Caco-2 (cell line): Measurements from ENCODE around the gene SLC51B. TPM values are rescaled to one million over a fixed set of nuclear protein-coding genes. Genes with fewer than 3 reads are reported as not detected.
A peak's percentile ranks its signal among the peaks of the same experiment; 100 is the strongest.

Experiments
- BruUV-seq: library from RNA; stranded (reverse); fragments of 400-500 nt; replicated peaks from 2 replicates; lab custom pipeline; 2021; lab: Mats Ljungman, UMichigan
- CTCF ChIA-PET: fragments of 300-600 bp; sonication (Branson Sonifier 250); formaldehyde crosslinking; loops from one replicate; lab custom pipeline; 2022; ENCODE audit warnings: antibody characterized with exemption; lab: Charles Lee
- POLR2A ChIA-PET: fragments of 300-600 bp; sonication (Branson Sonifier 250); formaldehyde crosslinking; loops from one replicate; lab custom pipeline; 2022; ENCODE audit warnings: antibody characterized with exemption; lab: Charles Lee
- DNase-seq, 2 experiments: peaks; one replicate each; pipeline versions ENCODE4 v3.0.0 to v3.0.0-alpha.2; 2020 to 2022
- H3K27me3 ChIP-seq: replicated peaks from 2 replicates; pipeline ENCODE4 v1.6.0; 2011; ENCODE audit warnings: low read length; ENCODE audit not compliant: control insufficient read depth, insufficient read depth
- H3K36me3 ChIP-seq: 2 replicates; pipeline ENCODE4 v1.5.1; 2011; ENCODE audit warnings: low read length; ENCODE audit not compliant: control insufficient read depth, insufficient read depth
- H3K4me1 ChIP-seq: fragments of 250-450 bp; sonication (Bioruptor Pico); 2 replicates; pipeline ENCODE4 v1.5.1; 2020; ENCODE audit warnings: mild to moderate bottlenecking
- H3K4me3 ChIP-seq: 2 replicates; pipeline ENCODE4 v1.5.1; 2011; ENCODE audit warnings: low read depth, mild to moderate bottlenecking, control low read depth, low read length
- H3K9me3 ChIP-seq: fragments of 250-450 bp; sonication (Bioruptor Pico); 2 replicates; pipeline ENCODE4 v1.5.1; 2020; ENCODE audit warnings: mild to moderate bottlenecking, moderate library complexity
- H3K27ac Mint-ChIP-seq: one replicate; pipeline ENCODE4 v1.8.0; 2022; ENCODE audit warnings: mixed read lengths; ENCODE audit not compliant: unreplicated experiment
- H3K27me3 Mint-ChIP-seq: one replicate; pipeline ENCODE4 v1.8.0; 2022; ENCODE audit warnings: mixed read lengths; ENCODE audit not compliant: insufficient read depth, unreplicated experiment
- H3K36me3 Mint-ChIP-seq: one replicate; pipeline ENCODE4 v1.8.0; 2022; ENCODE audit warnings: mild to moderate bottlenecking, mixed read lengths; ENCODE audit not compliant: insufficient read depth, unreplicated experiment
- H3K4me1 Mint-ChIP-seq: one replicate; pipeline ENCODE4 v1.8.0; 2022; ENCODE audit warnings: low read depth, mixed read lengths; ENCODE audit not compliant: unreplicated experiment
- H3K4me3 Mint-ChIP-seq: one replicate; pipeline ENCODE4 v1.8.0; 2022; ENCODE audit warnings: mild to moderate bottlenecking, moderate library complexity, mixed read lengths; ENCODE audit not compliant: unreplicated experiment
- H3K9me3 Mint-ChIP-seq: one replicate; pipeline ENCODE4 v1.8.0; 2022; ENCODE audit warnings: mixed read lengths; ENCODE audit not compliant: unreplicated experiment
- intact Hi-C: fragments of 100-400 bp; cut with micrococcal nuclease; formaldehyde crosslinking; loops from one replicate; pipeline ENCODE4 v1.10.0; 2022; ENCODE audit not compliant: unreplicated experiment
- total RNA-seq: library from RNA; stranded (reverse); gene quantifications from 2 replicates; pipeline ENCODE4 v1.2.3, GENCODE V29; 2022
- TF ChIP-seq, protein P1 (sequence below), 2 experiments: fragments of 200-600 bp in 1 of 2; IDR thresholded peaks; 1 replicate in 1 of 2; 2 replicates in 1 of 2; pipeline versions ENCODE4 v1.5.1 to v1.8.0; 2011 to 2022; ENCODE audit warnings: antibody characterized with exemption in 1 of 2, control low read depth in 1 of 2, inconsistent platforms in 1 of 2, low read depth in 1 of 2, low read length in 1 of 2, mild to moderate bottlenecking in 1 of 2, moderate library complexity in 1 of 2; ENCODE audit not compliant: insufficient read depth in 1 of 2, severe bottlenecking in 1 of 2, unreplicated experiment in 1 of 2

Gene SLC51B
- total RNA-seq, 1 experiment from 2014 or later: 15.4 TPM

DNA sequence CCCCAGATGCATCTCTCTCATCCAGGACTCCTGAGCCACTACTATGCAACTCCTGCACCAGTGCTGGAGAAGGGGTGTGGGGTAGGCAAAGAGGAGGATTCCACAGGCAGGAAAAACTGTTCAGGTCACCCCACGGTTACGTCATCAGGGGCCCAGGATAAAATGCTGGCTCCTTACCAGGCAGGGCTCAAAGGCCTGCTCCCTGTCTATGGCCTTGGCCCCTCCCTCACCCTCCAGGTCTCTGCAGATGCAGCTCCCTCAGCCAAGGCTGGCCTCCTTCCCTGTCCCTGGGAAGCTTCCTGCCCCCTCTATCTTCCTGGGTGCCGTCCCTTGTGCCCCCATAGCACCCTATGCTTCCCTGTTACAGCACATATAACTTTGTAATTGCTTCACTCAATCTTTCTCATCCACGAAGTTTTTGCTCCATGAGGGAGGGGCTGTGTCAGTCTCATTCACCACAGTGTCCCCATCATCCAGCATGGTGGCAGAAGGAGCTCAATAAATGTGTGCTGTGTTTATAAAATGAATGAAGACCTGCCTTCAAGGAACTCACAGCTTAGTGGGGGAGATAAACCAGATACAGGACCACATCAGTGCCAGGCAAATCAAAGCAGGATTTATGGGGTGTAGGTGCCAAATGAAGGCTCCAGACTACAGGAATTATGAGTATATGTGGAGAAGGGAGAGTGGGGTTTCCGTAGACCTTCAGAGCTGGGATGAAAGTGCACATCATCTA lies 50.0 kb downstream of the SLC51B start:
- H3K4me1 ChIP-seq: peaks cover 26% of the 10 kb centered on the region
- H3K9me3 Mint-ChIP-seq: no peaks in the 10 kb centered on the region
- H3K4me3 Mint-ChIP-seq: no peak overlapping the region
- intact Hi-C loops: no loop called here
- H3K36me3 ChIP-seq: no peaks in the 10 kb centered on the region
- CTCF ChIA-PET: interaction anchor here (0.8 to 1.8 kb wide), 2 partner anchors 8 to 61 kb away, joined by 4 to 7 read pairs; no protein-coding TSS in a partner anchor
- no peaks in the 10 kb centered on the region for H3K27me3 ChIP-seq
- H3K4me3 ChIP-seq: no peak overlapping the region
- DNase-seq: peak; percentile 29 to 58
- no peaks in the 10 kb centered on the region for H3K27me3 Mint-ChIP-seq
- POLR2A ChIA-PET: interaction anchor here (0.8 kb wide), 1 partner anchor 41 kb away, joined by 3 read pairs; no protein-coding TSS in a partner anchor
- H3K36me3 Mint-ChIP-seq: peaks cover 6% of the 10 kb centered on the region
- TF ChIP-seq, protein P1, sequence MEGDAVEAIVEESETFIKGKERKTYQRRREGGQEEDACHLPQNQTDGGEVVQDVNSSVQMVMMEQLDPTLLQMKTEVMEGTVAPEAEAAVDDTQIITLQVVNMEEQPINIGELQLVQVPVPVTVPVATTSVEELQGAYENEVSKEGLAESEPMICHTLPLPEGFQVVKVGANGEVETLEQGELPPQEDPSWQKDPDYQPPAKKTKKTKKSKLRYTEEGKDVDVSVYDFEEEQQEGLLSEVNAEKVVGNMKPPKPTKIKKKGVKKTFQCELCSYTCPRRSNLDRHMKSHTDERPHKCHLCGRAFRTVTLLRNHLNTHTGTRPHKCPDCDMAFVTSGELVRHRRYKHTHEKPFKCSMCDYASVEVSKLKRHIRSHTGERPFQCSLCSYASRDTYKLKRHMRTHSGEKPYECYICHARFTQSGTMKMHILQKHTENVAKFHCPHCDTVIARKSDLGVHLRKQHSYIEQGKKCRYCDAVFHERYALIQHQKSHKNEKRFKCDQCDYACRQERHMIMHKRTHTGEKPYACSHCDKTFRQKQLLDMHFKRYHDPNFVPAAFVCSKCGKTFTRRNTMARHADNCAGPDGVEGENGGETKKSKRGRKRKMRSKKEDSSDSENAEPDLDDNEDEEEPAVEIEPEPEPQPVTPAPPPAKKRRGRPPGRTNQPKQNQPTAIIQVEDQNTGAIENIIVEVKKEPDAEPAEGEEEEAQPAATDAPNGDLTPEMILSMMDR (IDR thresholded peaks at IDR 0.05; ENCODE audit: insufficient read depth in 1 of 2, low read depth in 1 of 2, low read length in 1 of 2, severe bottlenecking in 1 of 2, unreplicated experiment in 1 of 2): no peak
- H3K27ac Mint-ChIP-seq: peak overlapping the region; percentile 23
- no peaks in the 10 kb centered on the region for H3K9me3 ChIP-seq
- BruUV-seq: no TSS peak
- H3K4me1 Mint-ChIP-seq: peaks cover 7% of the 10 kb centered on the region

GRCh38 chr15:65095747-65096104 lies 50.5 kb downstream of the SLC51B start:
- peaks cover 20% of the 10 kb centered on the region for H3K4me1 ChIP-seq
- DNase-seq: no peak
- Mint-ChIP-seq H3K36me3 (peaks cover 6% of the 10 kb centered on the region), H3K27me3 (no peaks in the 10 kb centered on the region), H3K27ac (no peak overlapping the region), H3K4me1 (peaks cover 7% of the 10 kb centered on the region), H3K9me3 (no peaks in the 10 kb centered on the region), H3K4me3 (no peak overlapping the region)
- no TSS peak for BruUV-seq
- no peak overlapping the region for H3K4me3 ChIP-seq
- POLR2A ChIA-PET: interaction anchor here (0.8 kb wide), 1 partner anchor 41 kb away, joined by 3 read pairs; no protein-coding TSS in a partner anchor
- TF ChIP-seq, protein P1 (IDR thresholded peaks at IDR 0.05; ENCODE audit: insufficient read depth in 1 of 2, low read depth in 1 of 2, low read length in 1 of 2, severe bottlenecking in 1 of 2, unreplicated experiment in 1 of 2): no peak
- no peaks in the 10 kb centered on the region for H3K9me3 ChIP-seq
- intact Hi-C loops: no loop called here
- H3K36me3 ChIP-seq: no peaks in the 10 kb centered on the region; the same call in 1 of the 2 replicates
- no peaks in the 10 kb centered on the region for H3K27me3 ChIP-seq
- CTCF ChIA-PET: interaction anchor here (0.5 to 1.8 kb wide), 3 partner anchors 9 to 62 kb away, joined by 3 to 7 read pairs (median 4); no protein-coding TSS in a partner anchor

DNA sequence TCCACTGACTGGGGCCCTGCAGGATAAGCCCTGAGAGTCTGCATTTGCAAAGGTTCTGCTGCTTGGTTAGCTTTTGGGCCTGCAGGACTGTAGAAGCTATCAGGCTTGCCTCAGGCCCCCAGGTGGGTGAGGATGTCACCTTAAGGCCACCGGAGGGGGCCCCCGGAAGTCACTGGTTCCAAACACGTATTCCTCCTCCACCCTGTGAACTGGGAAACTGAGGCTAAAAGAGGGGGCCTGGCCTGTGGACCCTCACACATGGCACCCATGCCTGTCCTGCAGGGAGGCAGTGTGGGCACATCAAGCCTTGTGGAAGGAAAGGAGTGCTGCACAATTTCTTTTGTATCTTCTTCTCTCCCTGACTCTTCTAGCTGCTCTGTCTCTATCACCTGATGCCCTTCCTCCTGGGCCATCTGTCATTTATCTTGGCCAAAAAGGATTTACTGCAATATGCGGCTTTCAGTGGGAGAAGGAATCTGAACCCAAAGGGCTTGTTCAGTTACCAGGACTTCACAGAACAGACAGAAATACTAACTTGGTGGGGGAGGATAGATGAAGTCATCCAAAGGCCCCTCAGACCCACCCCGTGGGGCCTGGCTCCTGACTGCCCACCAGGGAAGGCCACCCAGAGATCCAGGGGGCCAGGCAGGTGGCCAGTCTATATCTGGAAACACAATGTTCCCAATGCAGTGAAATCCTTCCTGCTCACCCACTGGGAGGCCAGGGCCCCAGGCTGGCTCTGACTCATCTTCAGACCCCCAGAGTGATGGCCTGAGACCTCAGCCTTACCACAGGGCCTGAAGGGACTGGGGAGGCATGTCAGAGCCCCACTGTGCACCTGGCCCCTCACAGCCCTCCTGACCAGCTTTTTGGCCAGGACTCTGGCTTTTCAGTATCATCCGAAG lies 51.5 kb downstream of the SLC51B start:
- Mint-ChIP-seq H3K27me3 (no peaks in the 10 kb centered on the region), H3K4me1 (peaks cover 13% of the 10 kb centered on the region), H3K9me3 (no peaks in the 10 kb centered on the region), H3K4me3 (no peak overlapping the region), H3K36me3 (peaks cover 13% of the 10 kb centered on the region), H3K27ac (no peak overlapping the region)
- POLR2A ChIA-PET: interaction anchor here (0.8 kb wide), 1 partner anchor 42 kb away, joined by 3 read pairs; no protein-coding TSS in a partner anchor
- no peaks in the 10 kb centered on the region for H3K27me3 ChIP-seq
- BruUV-seq: no TSS peak
- intact Hi-C loops: no loop called here
- CTCF ChIA-PET: interaction anchor here (0.5 to 1.8 kb wide), 2 partner anchors 10 to 30 kb away, joined by 3 to 7 read pairs; no protein-coding TSS in a partner anchor
- H3K9me3 ChIP-seq: no peaks in the 10 kb centered on the region
- no peaks in the 10 kb centered on the region; the same call in 1 of the 2 replicates for H3K36me3 ChIP-seq
- TF ChIP-seq, protein P1 (IDR thresholded peaks at IDR 0.05; ENCODE audit: insufficient read depth in 1 of 2, low read depth in 1 of 2, low read length in 1 of 2, severe bottlenecking in 1 of 2, unreplicated experiment in 1 of 2): no peak
- no peak for DNase-seq
- peaks cover 18% of the 10 kb centered on the region for H3K4me1 ChIP-seq
- H3K4me3 ChIP-seq: no peak overlapping the region
